Measurements from ENCODE around the gene PEX26.
"Not testable (repeated sequence)": the region's sequence is repeated elsewhere in the genome, so short reads cannot be mapped to it uniquely, and the experiment has no call there.

The PEX26 gene

GRCh38 chr22:18073467-18073866, 4.3 kb upstream of the PEX26 start:
- no peak for TF ChIP-seq CTCF (IDR thresholded peaks at IDR 0.05; ENCODE audit: unreplicated experiment in 3 of 3)
- Mint-ChIP-seq H3K4me1 (peaks cover 20% of the 10 kb centered on the region), H3K36me3 (ENCODE audit: low read depth) (peaks cover 1% of the 10 kb centered on the region), H3K27me3 (ENCODE audit: low read depth) (peaks cover 14% of the 10 kb centered on the region), H3K4me3 (no peak overlapping the region), H3K9me3 (no peaks in the 10 kb centered on the region), H3K27ac (no peak overlapping the region)

GRCh38 chr22:18073927-18074326, 3.9 kb upstream of the PEX26 start:
- peaks cover 23% of the 10 kb centered on the region for H3K4me1 Mint-ChIP-seq
- peaks cover 12% of the 10 kb centered on the region for H3K27me3 Mint-ChIP-seq (ENCODE audit: low read depth)
- not testable (repeated sequence) for H3K4me3 Mint-ChIP-seq; H3K9me3 Mint-ChIP-seq; H3K27ac Mint-ChIP-seq; H3K36me3 Mint-ChIP-seq (ENCODE audit: low read depth)

- H3K9me3 Mint-ChIP-seq, result no peaks in the 10 kb centered on the region
- peaks cover 4% of the 10 kb centered on the region for H3K27me3 Mint-ChIP-seq (ENCODE audit: low read depth)
- peaks cover 25% of the 10 kb centered on the region for H3K4me1 Mint-ChIP-seq
- peaks cover 14% of the 10 kb centered on the region for H3K36me3 Mint-ChIP-seq (ENCODE audit: low read depth)
- no peak overlapping the region for H3K4me3 Mint-ChIP-seq
- TF ChIP-seq CTCF (IDR thresholded peaks at IDR 0.05; ENCODE audit: unreplicated experiment in 3 of 3), result no peak
- no peak overlapping the region for H3K27ac Mint-ChIP-seq
Measured at GRCh38 chr22:18075101-18075719, 2.6 kb upstream of the PEX26 start.

- H3K4me1 Mint-ChIP-seq, result peaks cover 25% of the 10 kb centered on the region
- peaks cover 4% of the 10 kb centered on the region for H3K27me3 Mint-ChIP-seq (ENCODE audit: low read depth)
- H3K27ac Mint-ChIP-seq, result peak overlapping the region in 1 of 3 experiments; percentile 40
- H3K36me3 Mint-ChIP-seq (ENCODE audit: low read depth), result peaks cover 19% of the 10 kb centered on the region
- peak overlapping the region; percentile 72 to 78 (median 76) for H3K4me3 Mint-ChIP-seq
- peak; percentile 85 to 93 (median 87) for TF ChIP-seq CTCF (IDR thresholded peaks at IDR 0.05; ENCODE audit: unreplicated experiment in 3 of 3)
- H3K9me3 Mint-ChIP-seq, result no peaks in the 10 kb centered on the region
Measured at GRCh38 chr22:18075720-18076497, 1.9 kb upstream of the PEX26 start.

GRCh38 chr22:18077087-18077638, 627 bp upstream of the PEX26 start:
- H3K4me3 Mint-ChIP-seq, result peak overlapping the region; percentile 97 to 99 (median 97)
- H3K4me1 Mint-ChIP-seq, result peaks cover 24% of the 10 kb centered on the region
- H3K27ac Mint-ChIP-seq, result peak overlapping the region; percentile 74 to 98 (median 94)
- peaks cover 32% of the 10 kb centered on the region for H3K36me3 Mint-ChIP-seq (ENCODE audit: low read depth)
- no peaks in the 10 kb centered on the region for H3K9me3 Mint-ChIP-seq
- peaks cover 4% of the 10 kb centered on the region for H3K27me3 Mint-ChIP-seq (ENCODE audit: low read depth)
- no peak for TF ChIP-seq CTCF (IDR thresholded peaks at IDR 0.05; ENCODE audit: unreplicated experiment in 3 of 3)

- Mint-ChIP-seq H3K9me3 (no peaks in the 10 kb centered on the region), H3K4me1 (peaks cover 31% of the 10 kb centered on the region), H3K27ac (no peak overlapping the region), H3K27me3 (ENCODE audit: low read depth) (no peaks in the 10 kb centered on the region), H3K4me3 (peak overlapping the region; percentile 97 to 99 (median 97)), H3K36me3 (ENCODE audit: low read depth) (peaks cover 43% of the 10 kb centered on the region)
- TF ChIP-seq CTCF (IDR thresholded peaks at IDR 0.05; ENCODE audit: unreplicated experiment in 3 of 3), result no peak
Measured at GRCh38 chr22:18078329-18079041, 695 bp downstream of the PEX26 start.
